Measurements from ENCODE around the gene SIGLEC10.
A peak's percentile ranks its signal among the peaks of the same experiment; 100 is the strongest.

SIGLEC10 gene

GRCh38 chr19:51372649-51373504, 44.6 kb downstream of the SIGLEC10 start, which contains the start of gene NKG7:
TSS of gene NKG7 (minus strand) at chr19:51372654. CDS start at chr19:51372535, 119 bp downstream.
- H3K27me3 ChIP-seq = no peaks in the 10 kb centered on the region
- no peaks in the 10 kb centered on the region for H3K36me3 ChIP-seq
- TF ChIP-seq, protein P1, sequence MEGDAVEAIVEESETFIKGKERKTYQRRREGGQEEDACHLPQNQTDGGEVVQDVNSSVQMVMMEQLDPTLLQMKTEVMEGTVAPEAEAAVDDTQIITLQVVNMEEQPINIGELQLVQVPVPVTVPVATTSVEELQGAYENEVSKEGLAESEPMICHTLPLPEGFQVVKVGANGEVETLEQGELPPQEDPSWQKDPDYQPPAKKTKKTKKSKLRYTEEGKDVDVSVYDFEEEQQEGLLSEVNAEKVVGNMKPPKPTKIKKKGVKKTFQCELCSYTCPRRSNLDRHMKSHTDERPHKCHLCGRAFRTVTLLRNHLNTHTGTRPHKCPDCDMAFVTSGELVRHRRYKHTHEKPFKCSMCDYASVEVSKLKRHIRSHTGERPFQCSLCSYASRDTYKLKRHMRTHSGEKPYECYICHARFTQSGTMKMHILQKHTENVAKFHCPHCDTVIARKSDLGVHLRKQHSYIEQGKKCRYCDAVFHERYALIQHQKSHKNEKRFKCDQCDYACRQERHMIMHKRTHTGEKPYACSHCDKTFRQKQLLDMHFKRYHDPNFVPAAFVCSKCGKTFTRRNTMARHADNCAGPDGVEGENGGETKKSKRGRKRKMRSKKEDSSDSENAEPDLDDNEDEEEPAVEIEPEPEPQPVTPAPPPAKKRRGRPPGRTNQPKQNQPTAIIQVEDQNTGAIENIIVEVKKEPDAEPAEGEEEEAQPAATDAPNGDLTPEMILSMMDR (IDR thresholded peaks at IDR 0.05) = no peak
- H3K27ac ChIP-seq = peak within 1 kb of the TSS; percentile 85
- H3K4me1 ChIP-seq (ENCODE audit: control insufficient read depth in 1 of 2, insufficient read depth in 1 of 2, low read depth in 1 of 2, low read length in 1 of 2) = peaks cover 82 to 85% of the 10 kb centered on the region in 2 experiments
- H3K4me3 ChIP-seq (ENCODE audit: low read depth in 1 of 2, low read length in 1 of 2) = peak within 1 kb of the TSS; percentile 24 to 48
- H3K9me3 ChIP-seq = no peaks in the 10 kb centered on the region

DNA sequence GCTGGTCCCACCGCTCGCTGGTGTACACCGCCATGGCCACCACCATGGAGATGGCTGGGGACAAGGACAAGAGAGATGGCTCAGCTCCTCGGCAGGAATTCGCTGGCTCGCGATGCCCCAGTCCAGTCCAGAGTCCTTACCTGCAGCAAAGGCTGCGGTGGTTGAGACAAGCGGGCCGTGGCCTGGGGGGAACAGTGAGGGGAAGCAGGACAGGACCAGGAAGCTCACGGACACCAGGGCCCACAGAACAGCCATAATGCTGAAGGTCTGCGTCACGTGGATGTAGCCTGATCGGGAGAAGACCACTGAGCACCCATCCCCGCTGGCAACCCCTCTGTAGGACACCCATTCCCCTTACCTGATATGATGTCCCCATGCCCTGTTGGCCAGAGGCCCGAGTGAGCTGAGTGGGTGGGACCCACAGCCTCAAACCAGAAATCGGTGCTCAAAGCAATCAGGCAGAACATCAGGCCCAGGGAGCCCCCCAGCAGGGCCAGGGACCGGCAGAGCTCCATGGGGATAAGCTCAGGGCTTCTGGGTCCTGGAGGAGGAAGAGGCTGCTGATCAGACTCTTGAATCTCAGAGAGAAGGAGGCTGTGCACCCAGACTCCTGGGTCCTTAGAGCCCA, 45.3 kb downstream of the SIGLEC10 start:
- H3K9me3 ChIP-seq = no peaks in the 10 kb centered on the region
- H3K36me3 ChIP-seq = no peaks in the 10 kb centered on the region
- peak overlapping the region; percentile 85 for H3K27ac ChIP-seq
- peaks cover 86 to 92% of the 10 kb centered on the region in 2 experiments for H3K4me1 ChIP-seq (ENCODE audit: control insufficient read depth in 1 of 2, insufficient read depth in 1 of 2, low read depth in 1 of 2, low read length in 1 of 2)
- H3K4me3 ChIP-seq (ENCODE audit: low read depth in 1 of 2, low read length in 1 of 2) = peak overlapping the region; percentile 24 to 48
- H3K27me3 ChIP-seq = no peaks in the 10 kb centered on the region
- TF ChIP-seq, protein P1 (IDR thresholded peaks at IDR 0.05) = no peak

DNA sequence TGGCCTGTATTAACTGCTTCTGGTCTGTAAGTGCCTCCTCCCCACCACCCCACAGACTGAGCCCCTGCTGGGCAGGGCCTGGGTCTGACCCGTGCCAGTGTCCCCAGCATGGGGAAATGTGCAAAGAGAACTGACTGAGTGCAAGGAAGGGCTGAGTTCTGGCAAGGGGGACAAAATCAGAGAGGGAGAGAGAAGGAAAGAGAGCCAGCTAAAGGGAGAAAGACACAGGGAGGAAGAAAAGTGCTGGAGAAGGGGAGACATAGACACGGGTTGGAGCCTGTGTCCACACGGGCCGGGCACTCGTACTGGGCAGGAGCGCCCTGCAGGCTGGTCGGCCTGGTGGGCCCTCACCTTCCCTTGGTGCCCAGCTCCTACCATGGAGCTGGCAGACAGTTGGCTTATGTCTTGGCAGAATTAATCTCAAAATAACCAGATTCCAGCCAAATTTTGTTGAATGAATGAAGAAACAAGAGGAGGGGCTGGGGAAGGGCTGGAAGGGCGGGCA, 46.2 kb downstream of the SIGLEC10 start:
- TF ChIP-seq, protein P1 (IDR thresholded peaks at IDR 0.05) = no peak
- Histone ChIP-seq H3K4me3 (ENCODE audit: low read depth in 1 of 2, low read length in 1 of 2) (peak overlapping the region in 1 of 2 experiments; percentile 48), H3K9me3 (no peaks in the 10 kb centered on the region), H3K36me3 (no peaks in the 10 kb centered on the region), H3K27ac (peak overlapping the region; percentile 85), H3K27me3 (no peaks in the 10 kb centered on the region), H3K4me1 (ENCODE audit: control insufficient read depth in 1 of 2, insufficient read depth in 1 of 2, low read depth in 1 of 2, low read length in 1 of 2) (peaks cover 88 to 93% of the 10 kb centered on the region in 2 experiments)

DNA sequence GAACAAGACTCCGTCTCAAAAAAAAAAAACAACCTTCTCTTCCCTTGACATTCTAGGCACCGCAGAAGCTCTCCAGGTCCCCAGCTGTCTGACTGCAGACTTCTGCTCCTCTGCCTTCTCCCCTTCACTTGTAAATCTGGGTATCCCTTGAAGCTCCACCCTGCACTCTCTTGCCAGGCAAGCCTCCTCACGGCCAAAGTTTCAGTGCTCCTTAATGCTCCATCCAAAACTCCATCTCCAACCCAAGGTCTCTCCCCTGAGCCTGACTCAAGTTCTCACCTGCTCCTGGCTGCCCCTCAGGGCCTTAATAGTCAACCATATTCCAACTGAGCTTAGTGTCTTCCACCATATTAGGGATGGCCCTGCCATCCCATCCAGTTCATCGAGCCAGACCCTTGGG, 47.2 kb downstream of the SIGLEC10 start:
- no peaks in the 10 kb centered on the region for H3K27me3 ChIP-seq
- H3K36me3 ChIP-seq = no peaks in the 10 kb centered on the region
- H3K27ac ChIP-seq = peak overlapping the region; percentile 85
- TF ChIP-seq, protein P1 (IDR thresholded peaks at IDR 0.05) = no peak
- H3K9me3 ChIP-seq = no peaks in the 10 kb centered on the region
- H3K4me1 ChIP-seq (ENCODE audit: control insufficient read depth in 1 of 2, insufficient read depth in 1 of 2, low read depth in 1 of 2, low read length in 1 of 2) = peaks cover 86 to 90% of the 10 kb centered on the region in 2 experiments
- H3K4me3 ChIP-seq (ENCODE audit: low read depth in 1 of 2, low read length in 1 of 2) = no peak overlapping the region

DNA sequence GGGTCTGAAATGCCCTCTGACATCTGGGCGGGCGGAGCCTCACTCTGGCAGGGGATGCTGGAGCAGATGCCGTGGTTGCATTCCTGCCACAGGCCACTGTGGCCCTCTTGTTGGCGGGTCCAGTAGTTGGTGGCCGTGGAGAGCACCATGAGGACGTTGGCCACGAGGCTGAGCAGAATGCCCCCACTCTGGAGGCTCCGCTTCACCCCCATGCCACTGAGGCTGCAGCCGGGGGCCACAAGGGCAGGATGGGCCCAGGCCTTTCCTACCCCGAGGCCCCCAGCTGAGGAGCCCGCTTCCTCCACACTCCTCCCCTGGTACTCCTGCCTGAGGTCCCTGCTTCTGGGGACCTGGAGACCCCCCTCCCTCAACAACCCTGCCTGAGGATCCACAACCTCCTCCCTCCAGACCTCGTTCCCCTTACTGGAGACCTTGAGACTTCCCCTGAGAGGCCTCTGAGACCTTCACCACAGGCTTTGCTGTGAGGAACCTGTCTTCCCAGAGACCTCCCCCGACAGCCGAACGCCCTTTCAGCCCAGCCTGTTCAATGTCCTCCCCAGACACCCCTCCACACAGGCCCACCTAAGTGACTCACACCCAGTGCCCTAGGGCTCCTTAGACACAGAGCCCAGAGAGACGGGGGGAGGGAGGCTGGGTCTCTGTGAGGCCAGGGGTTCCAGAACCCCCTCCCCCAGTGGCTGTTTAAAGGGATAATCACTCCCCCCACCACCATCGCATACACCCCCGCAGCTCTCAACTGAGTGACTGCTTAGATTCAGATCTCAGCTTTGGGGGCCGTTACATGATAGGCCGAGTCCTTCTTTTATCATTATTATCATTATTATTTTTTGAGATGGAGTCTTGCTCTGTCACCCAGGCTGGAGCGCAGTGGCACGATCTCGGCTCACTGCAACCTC, 48.8 kb downstream of the SIGLEC10 start, which contains the start of gene CLDND2:
Gene CLDND2, minus strand, starts transcription at position 638 of the 917 bp plus-strand sequence. Its CDS starts 426 bp downstream, at position 212.
- Histone ChIP-seq H3K27me3 (no peaks in the 10 kb centered on the region), H3K27ac (peak within 1 kb of the TSS; percentile 86), H3K4me1 (ENCODE audit: control insufficient read depth in 1 of 2, insufficient read depth in 1 of 2, low read depth in 1 of 2, low read length in 1 of 2) (peaks cover 73 to 82% of the 10 kb centered on the region in 2 experiments), H3K4me3 (ENCODE audit: low read depth in 1 of 2, low read length in 1 of 2) (peak within 1 kb of the TSS; percentile 90 to 96), H3K9me3 (no peaks in the 10 kb centered on the region), H3K36me3 (no peaks in the 10 kb centered on the region)
- TF ChIP-seq, protein P1 (IDR thresholded peaks at IDR 0.05) = no peak
